ENCODE results near the gene NVL. TPM values are rescaled to one million over a fixed set of nuclear protein-coding genes. Genes with fewer than 3 reads are reported as not detected.
"Not testable (repeated sequence)": the region's sequence is repeated elsewhere in the genome, so short reads cannot be mapped to it uniquely, and the experiment has no call there.

NVL gene
- total RNA-seq, 2 experiments from 2014 or later: 44.1 to 52.7 TPM

DNA sequence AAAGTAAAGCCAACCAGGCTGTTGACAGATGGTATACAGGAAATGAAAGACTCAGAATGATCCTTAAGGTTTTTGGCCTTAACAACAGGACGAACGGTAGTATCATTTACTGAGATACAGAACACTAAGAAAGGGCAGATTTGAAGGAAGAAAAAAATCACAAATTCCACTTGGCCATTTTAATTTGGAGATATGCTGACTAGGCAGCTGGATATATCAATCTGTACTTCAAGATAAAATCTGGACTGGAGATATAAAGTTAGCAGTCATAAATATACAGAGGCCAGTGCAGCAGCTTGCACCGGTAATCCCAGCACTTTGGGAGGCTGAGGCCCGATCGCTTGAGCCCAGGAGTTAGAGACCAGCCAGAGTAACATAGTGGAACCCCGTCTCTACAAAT is 1.3 kb downstream of the NVL start:
- H3K4me1 Mint-ChIP-seq: peaks cover 32% of the 10 kb centered on the region
- DNase-seq (no peak), ATAC-seq (ENCODE audit: low read depth) (no peak)
- POLR2A ChIA-PET: no interaction called here
- H3K9me3 Mint-ChIP-seq: no peaks in the 10 kb centered on the region
- no peaks in the 10 kb centered on the region for H3K27me3 Mint-ChIP-seq
- peak overlapping the region; percentile 56 for H3K27ac Mint-ChIP-seq
- peaks cover 7% of the 10 kb centered on the region for H3K36me3 Mint-ChIP-seq
- peak overlapping the region; percentile 69 for H3K4me3 Mint-ChIP-seq

DNA sequence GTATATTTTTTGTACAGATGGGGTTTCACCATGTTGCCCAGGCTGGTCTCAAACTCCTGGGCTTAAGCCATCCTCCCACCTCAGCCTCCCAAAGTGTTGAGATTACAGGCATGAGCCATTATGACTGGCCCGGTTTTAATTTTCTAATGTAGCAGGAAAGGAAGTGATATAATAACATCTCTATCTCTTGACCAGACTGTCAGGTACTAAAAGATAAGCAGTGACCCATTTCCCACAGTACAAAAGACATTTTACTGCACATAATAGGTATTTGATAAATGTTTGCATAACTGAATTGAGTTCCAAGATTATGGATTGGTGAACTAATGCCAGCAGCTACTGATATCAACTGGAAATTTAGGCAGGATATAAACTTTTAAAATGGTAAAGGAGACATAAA is 4.0 kb downstream of the NVL start:
- ATAC-seq (ENCODE audit: low read depth) (no peak), DNase-seq (no peak)
- POLR2A ChIA-PET: no interaction called here
- H3K9me3 Mint-ChIP-seq: no peaks in the 10 kb centered on the region
- H3K4me3 Mint-ChIP-seq: no peak overlapping the region
- H3K27me3 Mint-ChIP-seq: no peaks in the 10 kb centered on the region
- no peak overlapping the region for H3K27ac Mint-ChIP-seq
- peaks cover 15% of the 10 kb centered on the region for H3K36me3 Mint-ChIP-seq
- H3K4me1 Mint-ChIP-seq: peaks cover 20% of the 10 kb centered on the region

DNA sequence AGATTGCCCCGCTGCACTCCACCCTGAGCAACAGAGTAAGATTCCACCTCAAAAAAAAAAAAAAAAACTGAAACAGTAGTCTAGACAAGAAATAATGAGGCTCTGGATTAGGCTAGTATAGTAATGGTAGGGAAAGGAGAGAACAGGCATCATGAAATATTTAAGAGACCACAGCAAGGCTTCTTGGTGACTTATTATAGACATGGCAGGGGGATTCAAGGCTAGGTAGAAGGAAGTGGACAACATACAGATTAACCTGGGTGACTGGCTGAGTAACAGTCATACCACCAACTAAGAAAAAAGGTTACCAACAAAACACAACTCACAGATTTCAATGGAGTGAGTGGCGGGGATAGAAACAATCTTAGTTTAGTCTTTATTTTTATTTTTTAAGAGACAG is 8.3 kb downstream of the NVL start:
- Mint-ChIP-seq H3K36me3 (peaks cover 18% of the 10 kb centered on the region), H3K9me3 (no peaks in the 10 kb centered on the region), H3K27ac (no peak overlapping the region), H3K4me3 (no peak overlapping the region), H3K27me3 (no peaks in the 10 kb centered on the region), H3K4me1 (no peaks in the 10 kb centered on the region)
- ATAC-seq (ENCODE audit: low read depth) (no peak), DNase-seq (no peak)
- POLR2A ChIA-PET: no interaction called here

DNA sequence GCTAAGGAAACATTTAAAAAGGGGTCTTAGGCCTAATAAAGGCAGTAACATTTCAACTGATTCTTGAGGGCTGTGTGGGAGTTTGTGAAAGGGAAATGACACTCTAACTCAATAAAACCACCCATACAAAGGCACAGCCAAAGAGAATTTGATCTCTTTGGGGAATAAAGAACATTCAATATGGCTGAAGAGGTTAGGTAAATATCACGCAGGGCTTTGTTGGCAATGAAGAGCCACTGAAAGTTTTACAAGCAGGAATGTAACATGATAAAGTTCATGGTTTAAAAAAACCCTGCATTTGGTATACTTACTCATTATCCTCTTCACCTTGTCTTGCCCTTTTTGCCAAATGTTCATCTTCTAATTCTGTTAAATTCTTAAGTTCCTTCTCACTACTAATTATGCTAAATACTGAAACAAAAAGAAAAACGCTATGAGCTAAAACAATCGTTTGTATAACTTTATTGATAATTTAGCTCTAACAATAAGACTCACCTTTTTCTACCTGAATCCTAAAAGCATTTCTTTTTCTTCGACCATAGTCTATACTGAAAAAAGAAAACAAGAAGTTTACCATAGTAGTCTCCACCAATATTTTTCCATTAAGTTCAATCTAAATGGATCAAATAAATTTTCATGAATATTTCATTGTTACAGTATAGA is 12.5 kb downstream of the NVL start:
- no peaks in the 10 kb centered on the region for H3K9me3 Mint-ChIP-seq
- H3K4me1 Mint-ChIP-seq: no peaks in the 10 kb centered on the region
- DNase-seq (no peak), ATAC-seq (ENCODE audit: low read depth) (no peak)
- H3K27ac Mint-ChIP-seq: no peak overlapping the region
- no peak overlapping the region for H3K4me3 Mint-ChIP-seq
- H3K36me3 Mint-ChIP-seq: peaks cover 24% of the 10 kb centered on the region
- no peaks in the 10 kb centered on the region for H3K27me3 Mint-ChIP-seq
- POLR2A ChIA-PET: interaction anchor here (0.6 kb wide), 1 partner anchor 34 kb away, joined by 3 read pairs; no protein-coding TSS in a partner anchor

DNA sequence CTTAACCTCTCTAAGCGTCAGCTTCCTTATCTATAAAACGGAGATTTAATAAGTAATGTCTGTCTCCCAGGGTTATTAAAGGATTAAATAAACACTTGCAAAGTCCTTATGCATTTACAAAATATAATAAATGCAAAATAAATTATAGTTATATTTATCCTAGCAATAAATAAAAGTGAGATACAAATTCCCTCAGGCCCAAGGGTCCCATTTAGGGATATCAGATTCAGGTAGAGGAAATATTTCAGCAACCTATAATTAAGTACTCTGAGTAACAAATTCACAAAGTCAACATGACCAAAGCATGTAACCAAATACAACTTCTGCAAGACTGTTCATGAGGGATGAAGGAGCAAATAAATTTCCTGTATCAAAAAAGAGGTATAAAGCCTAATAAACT is 17.9 kb downstream of the NVL start:
- DNase-seq (no peak), ATAC-seq (ENCODE audit: low read depth) (no peak)
- no peaks in the 10 kb centered on the region for H3K4me1 Mint-ChIP-seq
- peaks cover 29% of the 10 kb centered on the region for H3K36me3 Mint-ChIP-seq
- no peaks in the 10 kb centered on the region for H3K9me3 Mint-ChIP-seq
- H3K27me3 Mint-ChIP-seq: no peaks in the 10 kb centered on the region
- no peak overlapping the region for H3K4me3 Mint-ChIP-seq
- POLR2A ChIA-PET: no interaction called here
- no peak overlapping the region for H3K27ac Mint-ChIP-seq

DNA sequence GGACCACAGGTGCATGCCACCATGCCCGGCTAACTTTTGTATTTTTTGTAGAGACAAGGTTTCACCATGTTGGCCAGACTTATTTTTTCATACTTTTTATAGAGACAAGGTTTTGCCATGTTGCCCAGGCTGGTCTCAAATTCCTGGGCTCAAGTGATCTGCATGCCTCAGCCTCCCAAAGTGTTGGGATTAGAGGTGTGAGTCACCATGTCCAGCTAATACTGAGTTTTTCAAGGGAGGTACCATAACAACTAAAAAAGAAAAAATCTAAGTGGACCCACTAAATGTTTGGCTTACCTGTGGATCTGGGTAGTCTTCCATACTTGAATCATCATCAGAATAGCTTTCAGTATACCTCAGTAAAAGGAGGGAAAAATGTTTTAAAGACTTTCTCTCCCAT is 18.5 kb downstream of the NVL start:
- DNase-seq; H3K27me3 Mint-ChIP-seq; H3K4me1 Mint-ChIP-seq; POLR2A ChIA-PET; ATAC-seq (ENCODE audit: low read depth); H3K4me3 Mint-ChIP-seq; H3K27ac Mint-ChIP-seq; H3K9me3 Mint-ChIP-seq: not testable (repeated sequence)
- H3K36me3 Mint-ChIP-seq: peaks cover 27% of the 10 kb centered on the region

DNA sequence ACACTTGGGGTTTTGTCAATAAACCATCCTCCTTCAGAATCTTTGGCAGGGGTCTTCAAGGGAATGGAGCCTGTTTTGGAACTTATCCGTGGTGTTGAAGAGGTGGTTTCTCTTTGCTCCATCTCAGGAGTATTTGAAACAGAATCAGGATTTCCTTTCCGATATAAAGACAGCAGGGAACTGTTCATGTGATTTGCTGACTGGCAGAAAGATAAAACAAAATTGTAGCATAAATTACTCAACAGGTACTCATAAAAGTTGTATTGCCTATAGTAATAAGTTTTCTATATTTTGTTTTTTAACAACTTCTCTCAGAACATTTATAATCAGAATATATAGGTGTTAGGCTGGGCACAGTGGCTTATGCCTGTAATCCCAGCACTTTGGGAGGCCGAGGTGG is 21.9 kb downstream of the NVL start:
- no peak for DNase-seq
- ATAC-seq (ENCODE audit: low read depth): no peak
- no peak overlapping the region for H3K4me3 Mint-ChIP-seq
- no peaks in the 10 kb centered on the region for H3K4me1 Mint-ChIP-seq
- H3K27ac Mint-ChIP-seq: no peak overlapping the region
- no peaks in the 10 kb centered on the region for H3K27me3 Mint-ChIP-seq
- POLR2A ChIA-PET: no interaction called here
- peaks cover 30% of the 10 kb centered on the region for H3K36me3 Mint-ChIP-seq
- H3K9me3 Mint-ChIP-seq: no peaks in the 10 kb centered on the region

DNA sequence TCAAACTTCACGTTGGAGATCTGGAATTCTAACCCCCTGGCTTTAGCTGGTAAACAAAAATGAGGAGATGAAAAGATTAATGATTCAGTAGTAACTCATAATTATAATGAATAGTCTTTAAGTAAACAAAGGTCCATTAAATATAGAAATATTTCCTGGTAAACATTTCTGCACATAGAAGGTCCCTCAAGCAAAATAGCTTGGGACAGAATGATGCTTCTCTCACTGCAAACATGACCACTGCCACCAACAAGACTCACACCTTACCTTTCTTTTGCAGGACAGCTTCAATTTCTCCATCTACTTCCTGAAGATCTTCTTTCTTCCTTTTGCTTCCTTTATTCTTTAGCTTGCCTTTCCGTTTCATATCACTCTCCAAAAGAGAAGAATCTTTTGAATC is 25.2 kb downstream of the NVL start:
- no peaks in the 10 kb centered on the region for H3K27me3 Mint-ChIP-seq
- no peak overlapping the region for H3K27ac Mint-ChIP-seq
- H3K36me3 Mint-ChIP-seq: peaks cover 23% of the 10 kb centered on the region
- H3K4me3 Mint-ChIP-seq: no peak overlapping the region
- H3K4me1 Mint-ChIP-seq: no peaks in the 10 kb centered on the region
- ATAC-seq (ENCODE audit: low read depth) (no peak), DNase-seq (no peak)
- no peaks in the 10 kb centered on the region for H3K9me3 Mint-ChIP-seq
- POLR2A ChIA-PET: no interaction called here

DNA sequence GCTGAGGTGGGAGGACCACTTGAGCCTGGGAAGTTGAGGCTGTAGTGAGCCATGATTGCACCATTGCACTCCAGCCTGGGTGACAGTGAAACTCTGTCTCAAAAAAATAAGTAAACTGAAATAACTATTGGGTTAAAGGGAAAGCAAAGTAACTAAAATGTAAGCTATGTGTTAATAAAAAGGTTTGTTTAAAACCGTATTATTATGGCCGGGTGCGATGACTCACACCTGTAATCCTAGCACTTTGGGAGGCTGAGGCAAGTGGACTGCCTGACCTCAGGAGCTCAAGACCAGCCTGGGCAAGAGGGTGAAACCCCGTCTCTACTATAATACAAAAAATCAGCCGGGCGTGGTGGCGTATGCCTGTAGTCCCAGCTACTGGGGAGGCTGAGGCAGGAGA is 27.0 kb downstream of the NVL start:
- H3K4me3 Mint-ChIP-seq: no peak overlapping the region
- no peaks in the 10 kb centered on the region for H3K27me3 Mint-ChIP-seq

DNA sequence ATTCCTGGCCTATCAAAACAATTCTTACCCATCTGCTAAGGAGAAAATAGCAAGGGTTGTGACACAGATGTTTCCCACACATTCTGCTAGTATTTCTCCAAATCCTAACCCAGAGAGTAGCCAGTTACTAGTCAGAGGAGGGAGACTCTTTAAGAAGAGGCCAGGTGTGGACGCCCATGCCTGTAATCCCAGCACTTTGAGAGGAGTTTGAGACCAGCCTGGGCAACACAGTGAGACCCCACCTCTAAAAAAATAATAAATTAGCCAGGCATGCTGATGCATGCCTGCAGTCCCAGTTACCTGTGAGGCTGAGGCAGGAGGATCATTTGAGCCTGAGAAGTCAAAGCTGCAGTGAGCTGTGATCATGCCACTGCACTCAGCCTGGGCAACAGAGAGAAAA is 28.6 kb downstream of the NVL start:
- no peak for ATAC-seq (ENCODE audit: low read depth)
- no peak overlapping the region for H3K27ac Mint-ChIP-seq

More for the DNA sequence above, 27.0 kb downstream of the NVL start:
- POLR2A ChIA-PET: no interaction called here
- Mint-ChIP-seq H3K27ac (peak overlapping the region; percentile 65), H3K9me3 (no peaks in the 10 kb centered on the region), H3K4me1 (no peaks in the 10 kb centered on the region), H3K36me3 (peaks cover 26% of the 10 kb centered on the region)
- no peak for ATAC-seq (ENCODE audit: low read depth)
- DNase-seq: no peak

DNA sequence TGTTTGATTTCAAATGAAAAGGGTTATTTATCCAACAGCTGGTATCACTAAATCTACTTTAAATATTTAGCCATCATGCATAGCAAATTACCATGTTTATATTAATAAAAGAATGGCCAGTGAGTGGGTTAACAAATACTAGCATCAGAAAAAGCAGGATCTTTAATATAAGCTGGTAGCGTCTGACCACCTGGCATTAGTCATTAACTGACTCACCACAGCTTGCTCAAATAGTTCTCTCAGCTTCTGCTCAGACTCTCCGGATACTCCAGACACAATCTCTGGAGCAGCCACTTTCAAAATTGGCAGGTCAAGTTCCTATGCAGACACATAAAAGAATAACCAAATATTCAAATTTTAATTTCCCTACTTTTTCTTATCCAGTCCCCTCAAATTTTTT is 29.6 kb downstream of the NVL start:
- H3K9me3 Mint-ChIP-seq: no peaks in the 10 kb centered on the region
- H3K4me3 Mint-ChIP-seq: no peak overlapping the region
- H3K36me3 Mint-ChIP-seq: peaks cover 17% of the 10 kb centered on the region
- ATAC-seq (ENCODE audit: low read depth) (no peak), DNase-seq (no peak)
- no peaks in the 10 kb centered on the region for H3K4me1 Mint-ChIP-seq
- POLR2A ChIA-PET: no interaction called here
- no peaks in the 10 kb centered on the region for H3K27me3 Mint-ChIP-seq
- no peak overlapping the region for H3K27ac Mint-ChIP-seq

More for the DNA sequence above, 28.6 kb downstream of the NVL start:
- POLR2A ChIA-PET: no interaction called here
- DNase-seq: no peak
- Mint-ChIP-seq H3K9me3 (no peaks in the 10 kb centered on the region), H3K36me3 (peaks cover 20% of the 10 kb centered on the region), H3K4me3 (no peak overlapping the region), H3K27me3 (no peaks in the 10 kb centered on the region), H3K4me1 (no peaks in the 10 kb centered on the region)

DNA sequence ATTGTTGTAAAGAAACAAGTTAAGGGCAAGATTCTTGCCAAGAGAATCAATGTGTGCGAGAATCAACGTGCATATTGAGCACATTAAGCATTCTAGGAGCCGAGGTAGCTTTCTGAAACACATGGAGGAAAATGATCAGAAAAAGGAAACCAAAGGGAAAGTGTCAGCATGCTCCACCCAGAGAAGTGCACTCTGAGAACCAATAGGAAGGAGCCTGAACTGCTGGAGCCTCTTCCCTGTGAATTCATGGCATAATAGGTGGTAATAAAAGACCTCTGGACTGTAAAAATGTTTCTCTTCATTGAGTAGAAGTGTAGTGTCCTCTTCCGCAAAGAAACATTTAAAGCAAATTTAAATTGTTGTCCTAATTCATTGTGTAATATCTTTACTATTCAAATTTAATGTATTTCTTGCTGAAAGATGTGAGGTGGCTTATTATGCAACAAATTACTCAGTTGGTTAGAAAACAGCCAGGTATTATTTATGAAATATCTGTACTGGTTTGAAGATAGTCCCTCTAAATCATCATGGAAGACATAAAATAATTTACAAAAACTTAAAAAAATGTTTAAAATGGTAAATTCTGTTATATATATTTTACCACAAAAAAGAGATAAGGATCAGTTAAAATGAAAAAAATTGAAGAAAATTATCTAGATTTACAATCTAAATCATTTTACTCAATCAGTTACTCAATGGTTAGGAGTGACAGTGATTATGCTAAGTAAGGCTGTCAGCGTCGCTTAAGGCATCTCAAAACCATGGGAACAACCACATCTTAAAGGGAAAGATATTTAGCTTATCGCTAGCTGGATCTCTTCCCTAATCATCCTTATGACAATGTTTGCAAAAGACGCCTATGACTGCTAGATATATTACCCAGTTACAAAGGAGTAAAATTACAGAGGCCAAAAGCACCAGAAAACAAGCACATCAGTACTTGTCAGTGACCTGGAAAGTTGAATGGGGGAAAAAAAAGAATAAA is 31.3 kb downstream of the NVL start:
- Mint-ChIP-seq H3K27me3 (no peaks in the 10 kb centered on the region), H3K27ac (no peak overlapping the region), H3K4me1 (no peaks in the 10 kb centered on the region), H3K9me3 (no peaks in the 10 kb centered on the region), H3K36me3 (peaks cover 23% of the 10 kb centered on the region), H3K4me3 (no peak overlapping the region)
- no peak for DNase-seq
- ATAC-seq (ENCODE audit: low read depth): no peak
- POLR2A ChIA-PET: no interaction called here

DNA sequence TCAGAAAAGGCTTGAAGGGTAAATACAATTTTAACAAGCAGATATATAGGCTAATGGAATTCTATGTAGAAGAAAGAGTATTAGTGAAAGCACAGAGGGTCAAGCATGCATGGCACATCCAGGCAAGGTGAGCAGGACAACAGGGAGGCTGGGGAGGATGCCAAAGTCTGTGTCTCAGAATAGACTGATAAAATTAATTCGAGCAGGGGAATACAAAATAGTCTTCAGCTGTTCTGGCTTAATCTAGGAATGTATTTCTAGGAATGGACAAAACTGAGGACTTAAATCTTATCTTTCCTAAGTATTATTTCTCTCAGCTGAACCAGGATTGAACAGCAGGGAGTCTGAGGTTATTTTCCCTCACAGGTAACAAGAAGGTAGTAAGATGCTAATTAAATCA is 35.2 kb downstream of the NVL start:
- POLR2A ChIA-PET: no interaction called here
- no peak overlapping the region for H3K4me3 Mint-ChIP-seq
- no peaks in the 10 kb centered on the region for H3K9me3 Mint-ChIP-seq
- no peak for DNase-seq
- H3K4me1 Mint-ChIP-seq: no peaks in the 10 kb centered on the region
- H3K27ac Mint-ChIP-seq: no peak overlapping the region
- peaks cover 26% of the 10 kb centered on the region for H3K36me3 Mint-ChIP-seq
- no peak for ATAC-seq (ENCODE audit: low read depth)
- no peaks in the 10 kb centered on the region for H3K27me3 Mint-ChIP-seq

DNA sequence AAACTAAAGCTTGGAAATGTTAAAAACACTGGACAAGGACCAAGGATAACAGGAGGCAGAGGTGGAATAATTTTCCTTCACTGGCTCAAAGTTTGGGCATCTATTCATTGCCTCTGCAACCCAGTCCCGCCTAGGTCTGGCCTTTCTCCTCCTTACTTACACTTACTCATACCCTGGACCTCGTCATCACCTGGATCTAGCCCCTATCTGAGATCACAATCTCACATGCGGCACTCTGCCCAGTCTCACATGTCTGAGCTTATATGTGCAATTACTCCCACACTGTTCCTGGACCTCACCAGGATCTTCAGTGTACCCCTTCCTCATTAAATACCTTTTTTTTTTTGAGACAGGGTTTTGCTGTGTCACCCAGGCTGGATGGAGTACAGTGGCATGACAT is 37.6 kb downstream of the NVL start:
- POLR2A ChIA-PET: interaction anchor here (0.6 to 0.7 kb wide), 2 partner anchors 14 to 758 kb away, joined by 3 read pairs; no protein-coding TSS in a partner anchor
- no peaks in the 10 kb centered on the region for H3K4me1 Mint-ChIP-seq
- H3K9me3 Mint-ChIP-seq: no peaks in the 10 kb centered on the region
- H3K4me3 Mint-ChIP-seq: no peak overlapping the region
- no peak overlapping the region for H3K27ac Mint-ChIP-seq
- no peaks in the 10 kb centered on the region for H3K27me3 Mint-ChIP-seq
- DNase-seq: no peak
- peaks cover 22% of the 10 kb centered on the region for H3K36me3 Mint-ChIP-seq
- ATAC-seq (ENCODE audit: low read depth): no peak
